WTC11 (cell line): Measurements from ENCODE around the gene SOWAHA. TPM values are rescaled to one million over a fixed set of nuclear protein-coding genes. Genes with fewer than 3 reads are reported as not detected.
A peak's percentile ranks its signal among the peaks of the same experiment; 100 is the strongest.

Experiments used
- ATAC-seq: fragments of 200-7000 bp; cut with Tn5 transposase; 2 replicates; pipeline ENCODE4 v1.10.0; 2021; ENCODE audit warnings: mild to moderate bottlenecking, moderate library complexity
- CTCF ChIA-PET: fragments of 300-600 bp; sonication (Branson Sonifier 250); formaldehyde crosslinking; loops from one replicate; lab custom pipeline; 2021; ENCODE audit warnings: antibody characterized with exemption; lab: Charles Lee
- POLR2A ChIA-PET: fragments of 350-600 bp; sonication (Branson Sonifier 250); formaldehyde crosslinking; loops from one replicate; lab custom pipeline; 2021; ENCODE audit warnings: antibody characterized with exemption; lab: Charles Lee
- DNase-seq: peaks from one replicate; pipeline ENCODE4 v3.0.0; 2021; ENCODE audit warnings: low spot score
- H3K27ac Mint-ChIP-seq: 2 replicates; pipeline ENCODE4 v1.8.0; 2021; ENCODE audit warnings: mixed read lengths
- H3K27me3 Mint-ChIP-seq: 2 replicates; pipeline ENCODE4 v1.8.0; 2021; ENCODE audit warnings: low read depth, mild to moderate bottlenecking, moderate library complexity, mixed read lengths
- H3K36me3 Mint-ChIP-seq: 2 replicates; pipeline ENCODE4 v1.8.0; 2021; ENCODE audit warnings: mixed read lengths
- H3K4me1 Mint-ChIP-seq: 2 replicates; pipeline ENCODE4 v1.8.0; 2022; ENCODE audit warnings: mixed read lengths
- H3K4me3 Mint-ChIP-seq: 2 replicates; pipeline ENCODE4 v1.8.0; 2021; ENCODE audit warnings: mild to moderate bottlenecking, moderate library complexity, mixed read lengths
- H3K9me3 Mint-ChIP-seq: 2 replicates; pipeline ENCODE4 v1.8.0; 2021; ENCODE audit warnings: mixed read lengths
- FOXK1 ChIP-seq: sonication (generic); formaldehyde crosslinking; IDR thresholded peaks from 2 replicates; pipeline ENCODE4 v1.8.0; 2022; ENCODE audit warnings: mild to moderate bottlenecking, moderate library complexity, missing genetic modification reagents
- GRHL2 ChIP-seq: fragments of 250-450 bp; sonication (Bioruptor Pico); IDR thresholded peaks from 2 replicates; pipeline ENCODE4 v1.8.0; 2022; ENCODE audit warnings: mild to moderate bottlenecking, moderate library complexity; ENCODE audit not compliant: insufficient replicate concordance, severe bottlenecking
- PRRX2 ChIP-seq: fragments of 250-450 bp; sonication (Bioruptor Pico); IDR thresholded peaks from 2 replicates; pipeline ENCODE4 v1.8.0; 2021; ENCODE audit warnings: mild to moderate bottlenecking
- TEAD1 ChIP-seq: sonication (generic); formaldehyde crosslinking; IDR thresholded peaks from 2 replicates; pipeline ENCODE4 v1.8.0; 2022; ENCODE audit warnings: mild to moderate bottlenecking, missing genetic modification reagents
- USF1 ChIP-seq: sonication (generic); formaldehyde crosslinking; IDR thresholded peaks from 2 replicates; pipeline ENCODE4 v1.8.0; 2022; ENCODE audit warnings: mild to moderate bottlenecking, missing genetic modification reagents
- ZNF532 ChIP-seq: fragments of 250-450 bp; sonication (Bioruptor Pico); IDR thresholded peaks from 2 replicates; pipeline ENCODE4 v1.9.0; 2021; ENCODE audit warnings: mild to moderate bottlenecking, borderline replicate concordance
- total RNA-seq: library from RNA; stranded (reverse); gene quantifications from 3 replicates; pipeline ENCODE4 v1.2.3, GENCODE V29; 2021

The SOWAHA gene
- total RNA-seq, 1 experiment from 2014 or later: 0.11 TPM

GRCh38 chr5:132865668-132866341 is 52.7 kb downstream of the SOWAHA start:
- Mint-ChIP-seq H3K27me3 (peaks cover 3% of the 10 kb centered on the region; the same call in 1 of the 2 replicates), H3K4me3 (peak overlapping the region; percentile 100), H3K4me1 (peaks cover 22% of the 10 kb centered on the region), H3K36me3 (peaks cover 24% of the 10 kb centered on the region), H3K27ac (peak overlapping the region; percentile 96)
- CTCF ChIA-PET: interaction anchor here (0.7 to 2.9 kb wide), 17 partner anchors 11 to 339 kb away, joined by 3 to 24 read pairs (median 6); partner anchors contain the start of genes CCNI2 and SHROOM1
- ATAC-seq: no peak
- DNase-seq: no peak
- TF ChIP-seq GRHL2 (CRISPR knock-in tag) (no peak), PRRX2 (CRISPR knock-in tag) (no peak), FOXK1 (CRISPR knock-in tag) (no peak), USF1 (0 out of 2 replicates have a peak, but pooled peaks have one; percentile 27), ZNF532 (CRISPR knock-in tag) (0 out of 2 replicates have a peak, but pooled peaks have one; percentile 42), TEAD1 (CRISPR knock-in tag) (no peak)
- TF ChIP-seq, all 79 proteins: peak for 2
- H3K9me3 Mint-ChIP-seq: no peaks in the 10 kb centered on the region
- POLR2A ChIA-PET: interaction anchor here (0.5 to 2.7 kb wide), 13 partner anchors 30 to 309 kb away, joined by 3 to 13 read pairs (median 5); partner anchors contain the start of genes AFF4, CCNI2, RAD50 and SOWAHA

Other genes starting within 250 kb of the SOWAHA start
- gene IL13, start 155.1 kb upstream of the SOWAHA start, total RNA-seq: not detected in 3 replicates
- not detected in 3 replicates for gene IL4, start 139.3 kb upstream of the SOWAHA start, total RNA-seq
- gene KIF3A, start 75.8 kb upstream of the SOWAHA start, total RNA-seq: 10.1 to 12.5 TPM (median 12.1 TPM) in 3 replicates
- 1.1 to 1.7 TPM (median 1.6 TPM) in 3 replicates for gene CCNI2, start 65.9 kb upstream of the SOWAHA start, total RNA-seq
- gene SEPTIN8, start 36.1 kb upstream of the SOWAHA start, total RNA-seq: 35.8 to 43.3 TPM (median 38.1 TPM) in 3 replicates
- 7.9 to 8.1 TPM (median 8.0 TPM) in 3 replicates for gene SHROOM1, start 17.3 kb downstream of the SOWAHA start, total RNA-seq
- 0.34 to 0.42 TPM (median 0.37 TPM) in 3 replicates for gene GDF9, start 53.2 kb downstream of the SOWAHA start, total RNA-seq
- gene UQCRQ, start 53.3 kb downstream of the SOWAHA start, total RNA-seq: 244 to 256 TPM (median 244 TPM) in 3 replicates
- 1.9 to 2.4 TPM (median 2.0 TPM) in 3 replicates for gene LEAP2, start 60.4 kb downstream of the SOWAHA start, total RNA-seq
- gene AFF4, start 150.3 kb downstream of the SOWAHA start, total RNA-seq: 53.2 to 58.1 TPM (median 55.3 TPM) in 3 replicates
- gene ZCCHC10, start 213.2 kb downstream of the SOWAHA start, total RNA-seq: 22.9 to 24.2 TPM (median 24.2 TPM) in 3 replicates
- 316 to 363 TPM (median 335 TPM) in 3 replicates for gene HSPA4, start 238.7 kb downstream of the SOWAHA start, total RNA-seq